SK-N-SH treated with all-trans-retinoic acid at 6 μM for 48 hours (cell line): ENCODE data around the gene THSD4.

ENCODE experiments used
- PATZ1 ChIP-seq: fragments of 250-450 bp; sonication (Bioruptor Pico); IDR thresholded peaks from 2 replicates; pipeline ENCODE4 v1.8.0; 2020; ENCODE audit warnings: mild to moderate bottlenecking, moderate library complexity, borderline replicate concordance
- SNAI2 ChIP-seq: fragments of 250-450 bp; sonication (Bioruptor Pico); IDR thresholded peaks from 2 replicates; pipeline ENCODE4 v1.5.0; 2020; ENCODE audit warnings: mild to moderate bottlenecking, moderate library complexity
- ZNF565 ChIP-seq: fragments of 450-650 bp; formaldehyde crosslinking; conservative IDR thresholded peaks from 2 replicates; pipeline ENCODE4 v1.5.0; 2020; ENCODE audit warnings: low read depth, mild to moderate bottlenecking, moderate library complexity
- ZNF70 ChIP-seq: fragments of 450-650 bp; formaldehyde crosslinking; IDR thresholded peaks from 2 replicates; pipeline ENCODE4 v1.5.0; 2020; ENCODE audit warnings: mild to moderate bottlenecking, moderate library complexity

DNA sequence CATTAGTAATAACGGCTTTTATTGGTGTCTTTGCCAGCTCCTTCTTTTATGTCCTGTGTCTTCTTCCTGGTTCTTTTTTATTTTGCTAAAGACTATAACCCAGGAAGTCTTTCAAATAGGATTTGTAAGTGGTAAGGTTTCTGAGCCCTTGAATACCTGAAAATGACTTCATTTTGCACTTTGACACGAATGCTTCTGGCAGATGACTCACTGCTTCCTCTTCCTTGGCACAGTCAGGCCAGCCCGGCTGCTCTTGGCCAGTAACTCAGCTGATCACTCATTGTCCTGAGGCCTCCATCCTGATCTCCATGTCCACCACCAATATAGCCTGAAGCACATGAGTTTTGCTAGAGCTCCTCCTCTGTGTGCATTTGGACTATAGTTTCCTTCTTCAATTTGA lies 646.4 kb downstream of the THSD4 start:
- no peak for TF ChIP-seq SNAI2 (CRISPR knock-in tag)
- no peak for TF ChIP-seq PATZ1 (CRISPR knock-in tag)
- TF ChIP-seq ZNF565 (CRISPR knock-in tag): no peak
- no peak for TF ChIP-seq ZNF70 (CRISPR knock-in tag)
